GM21825 (cell line): ENCODE measurements around the gene ZNF770.
"Not testable (repeated sequence)": the region's sequence is repeated elsewhere in the genome, so short reads cannot be mapped to it uniquely, and the experiment has no call there.

Experiments
- ATAC-seq: cut with Tn5 transposase; IDR thresholded peaks from one replicate; pipeline ENCODE4 v1.9.1; 2021; ENCODE audit warnings: mild to moderate bottlenecking, moderate library complexity; ENCODE audit not compliant: unreplicated experiment

Gene ZNF770

DNA sequence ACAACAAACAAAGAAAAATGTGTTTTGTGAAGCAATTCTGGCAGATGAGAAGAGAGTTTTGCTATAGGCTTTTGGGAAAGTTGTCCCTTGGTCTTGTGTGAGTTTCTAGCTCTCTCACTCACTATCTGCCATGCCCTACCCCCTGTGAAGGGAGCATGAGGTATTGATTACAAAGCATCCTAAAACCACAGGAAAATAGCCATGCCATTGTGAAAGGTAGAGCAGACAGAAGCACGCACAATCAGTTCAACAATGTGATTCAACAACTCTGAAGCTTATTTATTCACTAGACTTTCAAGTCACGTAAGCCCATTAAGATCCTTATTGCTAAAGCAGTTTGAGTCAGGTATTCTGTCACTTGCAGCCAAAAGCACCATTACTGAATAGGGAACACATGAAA, 12.0 kb downstream of the ZNF770 start:
- no peak for ATAC-seq

DNA sequence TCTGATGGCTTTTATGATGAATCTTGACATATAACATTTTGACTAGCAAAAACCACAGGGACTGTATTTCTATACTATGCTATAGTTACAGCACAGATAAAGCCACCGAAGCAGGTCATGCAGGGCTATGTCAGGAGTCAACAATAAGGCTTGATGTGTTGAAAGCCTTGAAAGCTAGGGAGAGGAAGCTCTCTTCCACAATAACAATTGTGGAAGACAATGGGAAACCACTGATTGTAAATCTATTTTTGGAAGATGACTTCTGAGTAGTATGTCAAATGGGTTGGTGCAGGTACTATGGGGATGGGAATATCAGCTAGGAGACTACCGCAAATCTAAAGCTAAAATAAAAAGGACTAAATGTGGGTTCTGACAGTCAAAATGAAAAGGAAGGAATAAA, 14.6 kb downstream of the ZNF770 start:
- no peak for ATAC-seq

DNA sequence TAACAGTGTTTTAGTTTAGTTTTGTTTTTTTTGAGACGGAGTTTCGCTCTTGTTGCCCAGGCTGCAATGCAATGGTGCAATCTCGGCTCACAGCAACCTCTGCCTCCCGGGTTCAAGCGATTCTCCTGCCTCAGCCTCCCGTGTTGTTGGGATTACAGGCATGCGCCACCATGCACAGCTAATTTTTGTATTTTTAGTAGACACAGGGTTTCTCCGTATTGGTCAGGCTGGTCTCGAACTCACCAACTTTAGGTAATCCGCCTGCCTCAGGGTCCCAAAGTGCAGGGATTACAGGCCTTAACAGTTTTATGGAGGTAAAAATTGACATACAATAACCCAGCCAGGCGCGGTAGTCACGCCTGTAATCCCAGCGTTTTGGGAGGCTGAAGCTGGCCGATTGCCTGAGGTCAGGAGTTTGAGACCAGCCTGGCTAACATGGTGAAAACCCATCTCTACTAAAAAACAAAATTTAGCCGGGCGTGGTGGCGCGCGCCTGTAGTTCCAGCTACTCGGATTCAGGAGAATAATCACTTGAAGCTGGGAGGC, 17.9 kb downstream of the ZNF770 start:
- ATAC-seq, result not testable (repeated sequence)

DNA sequence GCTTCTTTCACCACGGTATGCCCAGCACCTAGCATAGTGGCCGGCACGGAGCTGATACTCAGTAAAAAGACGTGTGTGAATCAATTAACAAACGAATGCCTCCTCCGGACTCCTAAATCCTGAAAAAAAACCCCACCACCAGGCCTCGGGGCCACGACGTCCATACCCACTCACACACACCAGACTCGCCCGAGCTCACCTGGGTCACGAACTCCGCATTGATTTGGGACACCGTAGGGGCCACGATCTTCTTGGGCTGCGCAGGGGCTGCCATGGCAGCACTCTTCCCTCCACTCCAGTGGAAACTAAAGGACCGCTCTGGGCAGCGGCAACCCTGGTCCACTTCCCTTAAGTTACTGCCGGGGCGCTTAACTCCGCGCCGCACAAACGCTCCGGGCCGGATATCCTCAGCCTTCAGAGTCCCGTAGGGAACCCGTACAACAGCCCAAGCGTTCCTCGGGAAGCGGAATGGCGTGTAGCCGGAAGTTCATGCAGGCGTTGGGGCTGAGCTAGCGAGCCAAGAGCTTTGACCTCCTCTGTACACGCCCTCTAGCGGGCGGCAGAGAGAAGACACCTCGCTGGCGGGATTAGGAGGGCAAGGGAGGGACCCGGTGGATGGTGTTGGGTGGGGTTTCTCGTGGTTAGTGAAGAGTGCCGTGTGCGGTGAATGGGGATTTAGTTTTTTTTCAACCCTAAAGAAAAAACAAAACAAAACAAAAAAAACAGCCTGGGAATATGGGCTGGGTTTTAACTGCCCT, 18.6 kb downstream of the ZNF770 start, which contains the start of gene AQR:
TSS of gene AQR (minus strand) at position 403 of the 758 bp plus-strand sequence. CDS start at position 274, 129 bp downstream.
- ATAC-seq, result peak; percentile 99

DNA sequence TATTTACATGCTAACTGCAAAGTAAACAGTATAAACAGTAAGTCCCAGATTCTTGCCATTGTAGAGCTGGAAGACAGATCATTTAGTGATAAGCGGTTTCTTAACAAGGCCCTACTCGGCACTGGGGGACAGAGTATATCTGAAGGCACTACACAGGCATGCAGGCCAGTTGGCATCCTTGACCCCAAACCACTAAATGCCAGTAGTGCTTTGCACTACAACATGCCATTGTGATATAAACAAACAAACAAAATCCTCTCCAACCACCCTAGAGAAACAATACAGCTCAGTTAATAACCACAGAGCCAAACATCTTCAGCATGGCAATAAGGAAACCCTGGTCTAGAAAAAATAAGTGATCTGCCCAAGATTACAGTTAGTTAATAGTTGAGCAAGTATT, 23.8 kb downstream of the ZNF770 start:
- ATAC-seq, result no peak

DNA sequence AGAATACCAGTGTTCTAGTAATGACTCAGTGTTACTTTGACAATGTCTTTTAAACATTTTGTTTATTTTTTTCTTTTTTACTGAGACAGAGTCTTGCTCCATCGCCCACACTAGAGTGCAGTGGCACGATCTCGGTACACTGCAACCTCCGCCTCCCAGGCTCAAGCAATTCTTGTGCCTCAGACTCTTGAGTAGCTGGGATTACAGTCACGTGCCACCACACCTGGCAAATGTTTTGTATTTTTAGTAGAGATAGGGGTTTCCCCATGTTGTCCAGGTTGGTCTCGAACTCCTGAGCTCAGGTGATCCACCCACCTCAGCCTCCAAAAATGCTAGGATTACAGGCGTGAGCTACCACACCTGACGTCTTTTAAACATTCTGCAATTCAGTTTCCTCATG, 34.2 kb downstream of the ZNF770 start:
- ATAC-seq, result no peak

DNA sequence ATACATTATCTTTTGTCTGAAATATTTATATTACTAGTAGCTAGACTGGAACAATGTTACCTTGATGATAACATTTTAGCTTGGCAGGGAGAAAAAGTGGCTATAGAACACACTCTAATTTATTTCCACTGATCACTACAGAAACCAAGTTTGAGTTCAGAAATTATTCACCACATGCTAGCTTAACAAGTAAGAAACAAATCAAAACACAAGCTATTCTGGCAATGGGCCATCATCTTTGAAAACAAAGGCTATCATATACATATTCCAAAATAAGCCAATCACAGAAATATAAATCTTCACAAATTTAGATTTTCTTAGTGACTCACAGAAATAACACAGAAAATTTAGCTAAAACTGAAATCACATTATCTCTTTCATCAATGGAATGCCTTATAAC, 35.6 kb downstream of the ZNF770 start:
- no peak for ATAC-seq

DNA sequence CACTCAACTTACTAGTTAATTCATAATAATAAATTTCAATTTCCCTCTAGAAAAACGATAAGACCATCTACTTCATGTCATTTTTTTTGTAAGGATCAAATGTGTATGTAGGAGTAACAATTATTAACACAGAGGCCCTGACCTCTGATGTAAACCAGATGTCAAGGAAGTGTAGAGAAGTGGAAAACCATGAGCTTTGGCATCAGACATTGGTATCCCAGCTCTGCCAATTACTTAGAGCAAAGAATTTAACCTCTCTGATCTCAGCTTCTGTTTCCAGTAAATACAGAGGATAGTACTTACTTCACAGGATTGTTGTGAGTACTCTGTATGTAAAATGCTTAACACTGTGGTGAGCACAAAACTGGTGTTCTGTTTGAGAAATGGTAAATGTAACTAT, 36.1 kb downstream of the ZNF770 start:
- ATAC-seq, result no peak

DNA sequence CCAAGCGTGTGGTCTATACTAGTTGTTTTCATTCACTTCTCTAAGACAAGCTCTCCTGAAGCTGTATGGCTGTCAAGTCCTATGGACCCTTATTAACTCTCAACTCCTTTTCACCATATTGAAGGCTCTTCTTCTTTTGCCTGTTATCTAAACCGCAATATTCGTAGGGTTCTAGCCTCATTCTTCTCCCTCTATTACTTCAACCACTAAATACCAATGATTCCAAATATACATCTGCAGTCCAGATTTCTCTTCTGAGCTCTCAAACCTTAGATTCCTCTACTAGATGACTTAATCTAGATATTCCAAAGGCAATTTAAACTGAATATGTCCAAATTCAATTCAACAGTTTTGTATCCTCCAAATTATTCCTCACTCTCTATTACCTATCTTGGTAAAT, 43.2 kb downstream of the ZNF770 start:
- no peak for ATAC-seq

DNA sequence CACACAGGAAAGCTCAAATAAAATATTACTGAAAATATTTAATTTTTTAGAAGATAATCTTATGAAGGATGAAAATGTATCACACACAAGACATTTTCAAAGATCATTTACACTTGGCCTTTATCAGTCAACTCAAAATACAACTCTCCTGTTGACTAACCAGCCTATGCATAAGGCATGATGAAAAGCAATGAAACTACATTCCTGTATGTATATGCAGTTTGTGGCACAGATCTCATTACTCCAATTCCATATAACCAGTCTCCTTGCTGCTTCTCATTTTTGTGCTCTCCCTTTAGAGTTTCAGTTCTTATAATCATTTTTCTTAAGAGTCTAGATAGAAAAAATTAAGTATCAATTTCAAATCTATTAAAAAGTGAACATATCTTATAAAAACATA, 44.4 kb downstream of the ZNF770 start:
- ATAC-seq, result no peak

DNA sequence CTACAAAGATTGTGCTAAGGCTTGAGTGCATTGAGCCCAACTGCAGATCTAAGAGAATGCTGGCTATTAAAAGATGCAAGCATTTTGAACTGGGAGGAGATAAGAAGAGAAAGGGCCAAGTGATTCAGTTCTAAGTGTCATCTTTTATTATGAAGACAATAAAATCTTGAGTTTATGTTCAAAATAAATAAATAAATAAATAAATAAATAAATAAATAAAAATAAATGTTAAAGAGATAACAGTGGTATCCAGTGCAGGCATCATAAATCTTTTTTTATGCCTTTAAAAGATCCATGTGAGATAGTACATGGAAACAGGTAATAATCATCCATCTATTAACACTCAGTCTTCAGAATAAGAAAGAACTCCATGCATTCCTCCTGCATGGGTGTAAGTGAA, 44.8 kb downstream of the ZNF770 start:
- not testable (repeated sequence) for ATAC-seq

DNA sequence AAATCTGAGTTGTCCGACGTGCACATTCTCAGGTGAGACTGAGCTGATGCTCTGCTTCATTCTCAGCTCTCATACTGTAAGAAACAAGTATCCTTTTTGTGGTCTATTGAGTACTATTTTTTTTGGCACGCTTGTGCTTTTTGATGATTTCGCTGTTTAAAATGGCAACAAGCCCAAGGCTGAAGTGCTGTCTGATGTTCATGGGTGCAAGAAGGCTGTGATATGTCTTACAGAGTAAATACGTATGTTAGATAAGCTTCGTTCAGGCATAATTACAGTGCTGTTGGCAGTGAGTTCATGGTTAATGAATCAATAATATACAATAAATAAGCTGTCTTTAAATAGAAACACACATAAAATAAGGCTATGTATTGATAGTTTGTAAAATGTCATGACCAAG, 45.7 kb downstream of the ZNF770 start:
- no peak for ATAC-seq

DNA sequence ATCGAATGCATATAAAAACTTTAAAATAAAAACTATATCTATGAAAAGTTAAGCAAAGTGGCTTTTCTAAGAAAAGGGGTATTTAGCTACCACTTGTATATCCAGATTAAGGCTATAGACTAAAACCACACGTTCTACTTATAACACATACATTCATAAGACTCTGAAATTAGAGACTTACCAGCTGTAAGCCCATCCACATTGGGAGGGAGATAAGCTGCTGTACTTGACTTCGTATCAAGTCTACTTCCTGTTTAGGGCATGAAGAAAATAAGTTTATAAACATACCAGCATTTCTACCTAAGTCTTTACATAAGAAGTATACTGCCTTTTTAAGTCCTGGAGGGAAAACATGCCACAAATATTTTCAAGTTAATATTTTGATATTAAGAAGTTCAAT, 46.3 kb downstream of the ZNF770 start:
- ATAC-seq, result no peak

DNA sequence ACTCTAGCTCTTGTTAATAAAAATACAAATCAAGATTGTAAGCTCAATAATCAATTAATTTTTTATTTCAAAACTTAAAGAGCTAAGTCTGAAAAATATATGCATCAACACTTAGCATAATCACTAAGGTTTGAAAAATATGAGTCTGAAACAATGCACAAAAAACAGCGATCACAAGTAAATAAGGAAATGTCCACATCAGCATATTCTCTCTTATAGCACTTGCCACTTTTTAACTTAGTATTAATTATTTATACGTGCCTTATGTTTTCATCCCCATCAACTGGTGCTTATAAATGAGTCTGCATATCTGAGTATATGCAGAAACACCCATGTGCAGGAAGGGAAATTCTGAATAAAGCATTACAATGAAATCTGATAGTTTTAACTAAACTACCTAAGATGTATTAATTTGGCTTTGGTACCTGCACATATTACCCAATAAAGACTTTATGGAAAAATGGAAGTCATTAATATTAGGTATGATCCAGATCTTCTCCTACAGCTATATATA, 46.8 kb downstream of the ZNF770 start:
- no peak for ATAC-seq

DNA sequence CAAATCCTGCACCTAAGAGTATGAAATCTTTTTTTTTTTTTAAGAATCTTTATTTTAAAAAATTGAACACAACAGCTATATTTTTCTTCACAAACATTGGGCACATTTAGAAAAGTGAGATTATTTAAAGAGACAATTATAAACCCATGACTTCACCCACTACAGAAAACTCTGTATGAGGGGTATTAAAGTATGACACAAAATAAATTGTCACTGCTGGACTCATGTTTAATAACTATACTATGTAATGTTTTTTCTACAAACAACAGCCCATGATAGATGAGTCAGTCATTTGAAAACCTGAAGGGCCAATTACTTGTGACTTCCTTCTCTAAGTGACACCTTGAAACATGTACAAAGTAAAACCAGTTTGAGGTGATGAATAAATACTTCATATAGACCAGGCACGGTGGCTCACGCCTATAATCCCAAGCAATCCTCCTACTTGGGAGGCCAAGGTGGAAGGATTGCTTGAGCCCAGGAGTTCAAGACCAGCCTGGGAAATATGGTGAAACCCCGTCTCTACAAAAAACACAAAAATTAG, 54.6 kb downstream of the ZNF770 start:
- ATAC-seq, result no peak

DNA sequence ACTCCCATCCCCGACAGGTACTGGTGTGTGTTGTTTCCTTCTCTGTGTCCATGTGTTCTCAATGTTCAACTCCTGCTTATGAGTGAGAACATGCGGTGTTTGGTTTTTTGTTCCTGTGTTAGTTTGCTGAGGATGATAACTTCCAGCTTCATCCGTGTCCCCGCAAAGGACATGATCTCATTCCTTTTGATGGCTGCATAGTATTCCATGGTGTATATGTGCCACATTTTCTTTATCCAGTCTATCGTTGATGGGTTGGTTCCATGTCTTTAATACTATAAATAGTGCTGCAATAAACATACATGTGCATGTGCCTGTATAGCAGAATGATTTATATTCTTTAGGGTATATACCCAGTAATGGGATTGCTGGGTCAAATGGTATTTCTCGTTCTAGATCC, 59.7 kb downstream of the ZNF770 start:
- ATAC-seq, result not testable (repeated sequence)
